ENCODE results near the gene IPCEF1. TPM values are rescaled to one million over a fixed set of nuclear protein-coding genes. Genes with fewer than 3 reads are reported as not detected.
A peak's percentile ranks its signal among the peaks of the same experiment; 100 is the strongest.

The IPCEF1 gene
- total RNA-seq, 1 donor from 2014 or later, result 18.8 TPM

- no peak overlapping the region for H3K27ac Mint-ChIP-seq (ENCODE audit: unreplicated experiment)
- H3K36me3 Mint-ChIP-seq (ENCODE audit: low read depth, unreplicated experiment), result peaks cover 7% of the 10 kb centered on the region
- H3K27me3 Mint-ChIP-seq (ENCODE audit: unreplicated experiment), result peaks cover 2% of the 10 kb centered on the region
- peaks cover 58% of the 10 kb centered on the region for H3K4me1 Mint-ChIP-seq (ENCODE audit: unreplicated experiment)
- H3K4me3 Mint-ChIP-seq (ENCODE audit: unreplicated experiment), result no peak overlapping the region
- H3K9me3 Mint-ChIP-seq (ENCODE audit: unreplicated experiment), result no peaks in the 10 kb centered on the region
- DNase-seq (ENCODE audit: low spot score), result no peak
- TF ChIP-seq, protein P1, sequence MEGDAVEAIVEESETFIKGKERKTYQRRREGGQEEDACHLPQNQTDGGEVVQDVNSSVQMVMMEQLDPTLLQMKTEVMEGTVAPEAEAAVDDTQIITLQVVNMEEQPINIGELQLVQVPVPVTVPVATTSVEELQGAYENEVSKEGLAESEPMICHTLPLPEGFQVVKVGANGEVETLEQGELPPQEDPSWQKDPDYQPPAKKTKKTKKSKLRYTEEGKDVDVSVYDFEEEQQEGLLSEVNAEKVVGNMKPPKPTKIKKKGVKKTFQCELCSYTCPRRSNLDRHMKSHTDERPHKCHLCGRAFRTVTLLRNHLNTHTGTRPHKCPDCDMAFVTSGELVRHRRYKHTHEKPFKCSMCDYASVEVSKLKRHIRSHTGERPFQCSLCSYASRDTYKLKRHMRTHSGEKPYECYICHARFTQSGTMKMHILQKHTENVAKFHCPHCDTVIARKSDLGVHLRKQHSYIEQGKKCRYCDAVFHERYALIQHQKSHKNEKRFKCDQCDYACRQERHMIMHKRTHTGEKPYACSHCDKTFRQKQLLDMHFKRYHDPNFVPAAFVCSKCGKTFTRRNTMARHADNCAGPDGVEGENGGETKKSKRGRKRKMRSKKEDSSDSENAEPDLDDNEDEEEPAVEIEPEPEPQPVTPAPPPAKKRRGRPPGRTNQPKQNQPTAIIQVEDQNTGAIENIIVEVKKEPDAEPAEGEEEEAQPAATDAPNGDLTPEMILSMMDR (IDR thresholded peaks at IDR 0.05; ENCODE audit: unreplicated experiment), result no peak
These were observed 105.5 kb downstream of the IPCEF1 start for GRCh38 chr6:154251116-154251515.

DNA sequence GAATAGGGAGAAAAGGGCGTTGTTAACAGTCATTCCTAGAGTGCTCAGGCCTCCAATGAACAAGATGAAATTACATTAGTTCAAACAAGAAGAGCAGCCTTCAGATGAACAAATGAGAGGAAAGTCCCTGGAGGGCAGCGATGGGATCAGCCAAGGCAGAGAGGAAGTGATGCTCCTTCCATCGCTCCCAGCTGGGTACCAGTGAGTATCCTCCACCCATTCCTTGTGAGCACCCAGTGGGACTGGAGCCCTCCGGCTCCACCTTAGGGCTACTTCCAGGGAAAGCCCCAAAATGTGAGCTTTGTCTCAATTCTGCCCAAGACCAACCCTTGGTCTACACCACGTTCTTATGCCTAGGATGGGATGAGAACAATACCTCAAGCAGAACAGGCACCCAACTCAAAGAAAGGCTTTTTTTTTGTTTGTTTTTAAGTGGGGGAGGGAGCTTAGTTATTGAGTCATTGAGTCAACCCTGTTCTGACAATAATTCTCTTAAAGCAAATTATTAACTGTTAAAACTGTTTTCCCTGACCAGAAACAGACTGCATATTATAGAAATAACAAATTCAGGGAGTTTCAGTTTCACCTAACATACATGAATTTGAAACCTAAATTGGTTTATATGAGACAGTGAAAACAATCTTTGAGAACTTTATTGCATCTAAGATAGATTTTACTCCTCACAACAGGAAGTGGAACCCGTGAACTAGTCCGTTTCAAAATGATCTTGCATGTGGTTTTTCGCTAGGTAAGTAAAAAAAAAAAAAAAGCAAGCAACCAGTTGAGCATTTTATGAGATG lies 106.9 kb downstream of the IPCEF1 start:
- peaks cover 2% of the 10 kb centered on the region for H3K27me3 Mint-ChIP-seq (ENCODE audit: unreplicated experiment)
- TF ChIP-seq, protein P1 (IDR thresholded peaks at IDR 0.05; ENCODE audit: unreplicated experiment), result no peak
- H3K36me3 Mint-ChIP-seq (ENCODE audit: low read depth, unreplicated experiment), result peaks cover 7% of the 10 kb centered on the region
- no peaks in the 10 kb centered on the region for H3K9me3 Mint-ChIP-seq (ENCODE audit: unreplicated experiment)
- no peak overlapping the region for H3K4me3 Mint-ChIP-seq (ENCODE audit: unreplicated experiment)
- H3K4me1 Mint-ChIP-seq (ENCODE audit: unreplicated experiment), result peaks cover 70% of the 10 kb centered on the region
- no peak for DNase-seq (ENCODE audit: low spot score)
- peak overlapping the region; percentile 86 for H3K27ac Mint-ChIP-seq (ENCODE audit: unreplicated experiment)

DNA sequence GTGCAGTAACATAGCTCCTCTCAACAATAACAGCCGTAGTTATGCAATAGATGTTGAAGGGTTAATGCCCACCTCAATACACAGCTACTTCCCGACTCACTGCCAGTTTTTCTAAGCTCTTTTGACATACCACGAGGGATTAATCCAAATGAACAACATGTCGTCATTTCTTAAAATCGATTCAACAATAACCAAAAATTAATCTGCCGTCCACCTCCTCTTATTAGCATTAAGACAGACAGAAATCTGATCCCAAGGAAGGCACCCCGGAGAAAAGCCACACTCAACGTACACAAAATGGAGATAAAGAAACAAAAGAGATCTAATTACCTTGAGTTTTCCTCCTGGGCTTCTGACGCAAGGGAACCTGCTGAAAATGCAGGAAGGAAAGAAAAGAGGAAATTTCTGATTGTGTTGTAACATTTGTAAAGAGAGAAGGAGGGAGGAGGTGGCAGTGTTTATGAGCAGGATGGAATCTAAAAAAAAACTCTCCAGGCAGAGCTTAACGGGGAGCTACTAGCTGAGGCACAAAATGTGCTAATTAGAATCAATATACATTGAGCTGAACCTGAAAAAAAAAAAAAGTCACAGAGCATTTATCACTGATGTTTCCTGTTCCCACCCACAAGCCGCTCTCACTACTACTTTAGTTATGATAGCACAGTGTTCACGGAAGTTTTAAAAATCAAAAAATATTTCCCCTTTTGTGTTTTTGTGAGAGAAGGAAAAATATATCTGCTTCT lies 109.3 kb downstream of the IPCEF1 start:
- Mint-ChIP-seq H3K27ac (ENCODE audit: unreplicated experiment) (peak overlapping the region; percentile 98), H3K4me3 (ENCODE audit: unreplicated experiment) (peak overlapping the region; percentile 86), H3K4me1 (ENCODE audit: unreplicated experiment) (peaks cover 75% of the 10 kb centered on the region), H3K36me3 (ENCODE audit: low read depth, unreplicated experiment) (peaks cover 4% of the 10 kb centered on the region), H3K27me3 (ENCODE audit: unreplicated experiment) (peaks cover 2% of the 10 kb centered on the region), H3K9me3 (ENCODE audit: unreplicated experiment) (no peaks in the 10 kb centered on the region)
- TF ChIP-seq, protein P1 (IDR thresholded peaks at IDR 0.05; ENCODE audit: unreplicated experiment), result no peak
- DNase-seq (ENCODE audit: low spot score), result no peak

- H3K9me3 Mint-ChIP-seq (ENCODE audit: unreplicated experiment), result no peaks in the 10 kb centered on the region
- H3K4me3 Mint-ChIP-seq (ENCODE audit: unreplicated experiment), result peak overlapping the region; percentile 17
- TF ChIP-seq, protein P1 (IDR thresholded peaks at IDR 0.05; ENCODE audit: unreplicated experiment), result no peak
- peak overlapping the region; percentile 98 for H3K27ac Mint-ChIP-seq (ENCODE audit: unreplicated experiment)
- no peaks in the 10 kb centered on the region for H3K36me3 Mint-ChIP-seq (ENCODE audit: low read depth, unreplicated experiment)
- H3K27me3 Mint-ChIP-seq (ENCODE audit: unreplicated experiment), result peaks cover 2% of the 10 kb centered on the region
- peaks cover 69% of the 10 kb centered on the region for H3K4me1 Mint-ChIP-seq (ENCODE audit: unreplicated experiment)
- no peak for DNase-seq (ENCODE audit: low spot score)
These were observed 109.9 kb downstream of the IPCEF1 start for GRCh38 chr6:154246723-154247118.

DNA sequence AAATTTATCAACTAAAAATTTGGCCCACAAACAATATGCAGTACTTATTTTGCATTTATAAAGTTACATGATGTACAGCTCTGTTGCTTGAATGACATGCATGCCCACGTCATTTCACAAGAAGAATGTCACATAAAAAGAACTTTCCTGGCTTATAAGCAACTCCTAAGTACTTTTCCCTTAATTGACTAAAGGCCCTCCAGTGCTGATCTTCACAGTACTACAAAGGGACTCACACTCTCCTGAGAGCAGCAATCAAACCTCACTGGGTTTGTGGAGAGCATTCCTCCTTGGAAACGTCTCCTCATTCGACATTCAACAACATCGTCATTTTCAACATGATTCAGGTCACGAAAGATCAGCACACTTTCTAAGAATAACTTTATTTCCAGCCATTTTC lies 111.1 kb downstream of the IPCEF1 start:
- TF ChIP-seq, protein P1 (IDR thresholded peaks at IDR 0.05; ENCODE audit: unreplicated experiment), result no peak
- Mint-ChIP-seq H3K4me3 (ENCODE audit: unreplicated experiment) (peak overlapping the region; percentile 66), H3K27ac (ENCODE audit: unreplicated experiment) (peak overlapping the region; percentile 98), H3K27me3 (ENCODE audit: unreplicated experiment) (peaks cover 2% of the 10 kb centered on the region), H3K36me3 (ENCODE audit: low read depth, unreplicated experiment) (no peaks in the 10 kb centered on the region), H3K4me1 (ENCODE audit: unreplicated experiment) (peaks cover 63% of the 10 kb centered on the region), H3K9me3 (ENCODE audit: unreplicated experiment) (no peaks in the 10 kb centered on the region)
- no peak for DNase-seq (ENCODE audit: low spot score)
